NCI-H128 (cell line): ENCODE data around the gene DPYD.
"Not testable (repeated sequence)": the region's sequence is repeated elsewhere in the genome, so short reads cannot be mapped to it uniquely, and the experiment has no call there.

Experiments
- DNase-seq: peaks from one replicate; lab custom pipeline; 2025; ENCODE audit not compliant: unreplicated experiment; lab: John Stamatoyannopoulos, UW

The DPYD gene

DNA sequence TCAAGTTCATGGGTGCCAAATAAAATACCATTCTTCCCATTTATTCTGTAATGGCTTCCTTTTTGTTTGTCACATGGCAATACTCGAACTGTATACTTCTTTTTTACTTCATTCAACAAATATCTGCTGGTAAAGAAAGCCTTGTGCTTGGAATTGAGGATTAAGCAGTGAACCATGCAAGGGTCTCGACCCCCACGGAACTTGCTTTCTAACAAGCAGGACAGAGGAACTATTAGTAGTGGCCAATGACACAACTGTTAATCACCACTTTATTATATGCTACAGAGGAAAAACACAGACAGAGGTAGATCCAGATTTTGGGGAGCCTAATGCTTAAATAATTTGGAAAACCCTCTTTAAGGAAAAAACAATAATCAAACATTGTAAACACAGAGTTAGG is 542.2 kb downstream of the DPYD start:
- DNase-seq, result no peak

DNA sequence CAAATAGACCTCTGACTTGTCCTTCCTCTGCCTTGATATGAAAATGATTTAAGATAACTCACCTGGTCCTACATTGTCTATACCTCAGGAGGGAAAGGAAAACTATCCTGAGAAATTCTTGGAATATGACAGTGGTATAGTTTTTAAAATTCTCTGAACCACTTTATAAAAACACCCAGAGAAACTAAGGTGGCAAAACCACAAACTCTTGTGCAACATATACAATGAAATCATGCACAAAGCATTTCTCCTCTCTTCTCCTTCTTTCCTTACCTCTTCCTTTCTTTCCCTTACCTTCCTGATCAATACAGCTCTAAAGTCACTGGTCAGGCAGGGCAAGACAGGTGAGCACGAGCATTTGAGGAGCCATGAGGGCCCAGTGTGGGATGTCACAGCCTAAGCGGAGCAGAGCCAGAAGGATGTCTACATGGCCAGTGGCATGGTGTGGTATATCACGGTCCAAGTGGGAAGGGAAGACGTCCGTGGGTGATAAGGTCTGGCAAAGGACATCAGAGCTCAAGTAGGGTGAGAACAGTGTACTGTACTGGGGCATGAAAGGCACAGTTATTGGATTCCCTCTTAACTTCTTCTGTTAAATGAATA is 543.3 kb downstream of the DPYD start:
- DNase-seq, result no peak

DNA sequence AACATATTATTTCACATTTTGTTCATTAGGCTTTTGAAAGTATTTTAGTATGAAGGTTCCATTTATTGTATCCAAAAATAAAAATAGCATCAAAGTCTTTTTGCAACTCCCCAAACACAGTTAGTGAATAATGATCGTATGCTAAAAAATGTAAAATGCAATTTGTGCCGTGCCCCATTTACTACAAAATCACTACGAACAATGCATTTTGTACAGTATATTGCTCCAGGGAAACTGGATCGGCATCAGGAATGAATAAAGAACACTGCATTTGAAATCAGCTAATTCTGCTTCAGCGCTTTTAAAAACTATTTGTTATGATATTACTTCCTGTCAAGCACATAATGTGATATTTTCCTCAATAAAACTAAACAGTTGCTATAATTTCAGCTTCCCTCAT is 547.8 kb downstream of the DPYD start:
- no peak for DNase-seq

DNA sequence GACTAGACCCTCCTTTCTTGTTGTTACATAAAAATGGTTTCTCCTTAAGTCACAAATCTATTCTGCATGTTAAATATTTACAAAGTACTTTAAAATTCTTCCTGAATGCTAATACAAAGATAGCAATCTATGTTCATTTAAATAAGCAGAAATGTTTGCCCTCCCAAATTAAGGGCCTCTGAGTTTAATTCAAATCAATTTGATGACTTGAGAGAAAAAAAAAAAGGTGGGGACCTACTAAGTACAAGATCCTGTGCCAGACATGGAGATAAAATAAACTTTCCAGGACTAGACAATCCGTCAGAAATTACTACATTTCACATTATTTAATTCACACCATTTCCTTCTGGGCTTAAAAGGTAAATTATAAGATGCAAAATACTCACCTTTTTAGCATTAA is 548.3 kb downstream of the DPYD start:
- no peak for DNase-seq

DNA sequence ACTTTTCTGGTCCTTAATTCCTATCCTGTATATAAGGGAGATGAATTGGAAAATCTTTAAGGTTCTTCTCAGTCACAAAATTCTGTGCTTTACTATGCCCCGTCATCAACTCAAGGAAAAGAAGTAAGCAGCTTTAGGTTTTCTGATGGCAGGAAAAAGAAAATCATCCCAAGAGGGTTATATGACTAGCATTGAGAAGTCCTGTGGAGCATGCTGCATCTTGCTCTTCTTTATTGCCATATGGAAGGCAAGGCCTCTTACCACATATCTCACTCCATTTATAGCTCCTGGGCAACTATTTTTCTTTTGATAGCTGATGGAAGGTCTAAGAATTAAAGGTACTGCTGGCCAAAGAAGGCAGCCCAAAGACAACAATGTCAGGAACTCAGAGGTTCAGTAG is 552.5 kb downstream of the DPYD start:
- no peak for DNase-seq

DNA sequence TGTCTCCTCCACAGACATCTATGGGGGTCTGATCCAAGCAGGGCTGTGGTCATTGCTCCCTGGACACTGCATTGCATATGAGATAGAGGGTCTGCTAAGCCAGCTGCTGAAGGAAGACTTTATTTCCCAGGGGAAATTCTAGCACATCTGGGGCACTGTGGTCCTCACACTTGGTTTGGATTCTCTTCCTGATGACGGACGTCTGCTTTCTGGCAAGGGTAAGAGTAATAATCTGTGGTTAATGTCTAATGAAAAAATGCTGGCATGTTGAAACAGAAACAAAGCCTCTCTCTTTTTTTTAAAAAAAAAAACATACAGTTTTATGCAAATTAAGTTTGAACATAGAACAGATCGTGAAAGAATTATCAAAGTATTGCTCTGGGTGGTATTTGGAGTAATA is 553.9 kb downstream of the DPYD start:
- no peak for DNase-seq

DNA sequence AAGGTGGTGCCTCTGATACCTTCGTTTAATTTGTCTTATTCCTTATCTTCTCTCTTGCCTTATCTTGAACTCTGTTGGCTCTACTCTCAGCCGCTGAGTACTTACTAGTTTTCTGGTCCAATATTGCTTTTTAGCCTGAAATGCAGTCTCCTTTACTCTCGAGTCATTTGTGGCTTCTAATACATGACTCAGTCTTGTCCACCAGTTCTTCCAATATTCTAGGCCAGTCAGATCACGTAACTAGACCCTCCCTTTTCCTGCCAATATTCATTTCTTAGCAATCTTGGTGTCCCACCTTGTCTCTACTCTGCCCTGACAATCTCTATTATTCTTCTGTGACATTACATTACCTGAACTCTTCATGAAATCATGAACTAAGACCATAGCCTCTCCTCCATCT is 555.8 kb downstream of the DPYD start:
- DNase-seq, result no peak

DNA sequence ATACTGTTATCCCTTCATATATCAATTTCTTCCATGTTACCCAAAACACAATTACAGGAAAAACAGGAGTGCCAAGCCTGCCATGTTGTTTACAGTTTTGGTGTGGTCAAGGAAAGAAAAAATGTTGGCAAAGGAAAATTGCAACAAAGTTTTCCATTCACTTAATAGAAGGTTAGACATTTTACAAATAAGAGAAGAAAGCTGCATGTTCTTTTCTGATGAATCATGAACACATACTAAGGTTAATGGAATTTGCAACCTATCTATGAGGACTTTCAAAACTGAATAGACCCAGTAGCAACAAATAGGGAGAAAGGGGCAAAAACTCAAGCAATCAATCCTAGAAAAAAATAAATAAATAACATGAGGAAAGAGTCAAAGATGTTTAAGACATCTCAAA is 556.7 kb downstream of the DPYD start:
- DNase-seq, result no peak

DNA sequence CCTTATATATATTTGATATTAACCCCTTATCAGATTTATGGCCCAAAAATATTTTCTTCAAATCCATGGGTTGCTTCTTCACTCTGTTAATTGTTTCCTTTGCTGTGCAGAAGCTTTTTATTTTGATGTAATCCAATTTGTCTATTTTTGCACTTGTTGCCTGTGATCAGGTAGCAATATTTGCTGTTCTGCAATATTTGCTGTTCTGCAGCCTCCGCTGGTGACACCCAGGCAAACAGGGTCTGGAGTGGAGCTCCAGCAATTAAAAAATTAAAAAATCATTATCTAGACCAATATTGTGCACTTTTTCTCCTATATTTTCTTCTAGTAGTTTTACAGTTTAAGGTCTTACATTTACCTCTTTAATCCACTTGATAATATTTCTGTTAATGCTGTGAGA is 564.5 kb downstream of the DPYD start:
- no peak for DNase-seq

DNA sequence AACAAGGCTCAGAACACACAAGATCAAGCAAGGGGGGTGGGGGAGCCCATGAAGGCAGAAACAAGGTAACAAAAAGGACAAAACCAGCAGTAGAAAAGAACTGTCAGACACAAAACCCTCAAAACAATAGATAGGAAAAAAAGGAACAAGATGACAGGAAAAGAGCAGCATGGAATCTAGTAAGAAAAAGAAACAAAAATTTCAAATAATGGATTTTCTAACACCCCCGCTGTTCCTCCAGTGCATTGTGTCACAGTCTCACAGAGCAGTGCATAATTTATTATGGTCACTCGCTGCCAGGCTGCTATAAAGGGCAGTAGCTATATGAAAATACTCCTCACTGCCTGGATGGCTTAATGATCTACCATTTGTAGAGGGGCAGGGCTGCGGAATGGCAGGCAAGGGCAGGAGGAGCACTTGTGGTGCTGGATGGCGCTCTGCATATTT is 567.9 kb downstream of the DPYD start:
- DNase-seq, result no peak

DNA sequence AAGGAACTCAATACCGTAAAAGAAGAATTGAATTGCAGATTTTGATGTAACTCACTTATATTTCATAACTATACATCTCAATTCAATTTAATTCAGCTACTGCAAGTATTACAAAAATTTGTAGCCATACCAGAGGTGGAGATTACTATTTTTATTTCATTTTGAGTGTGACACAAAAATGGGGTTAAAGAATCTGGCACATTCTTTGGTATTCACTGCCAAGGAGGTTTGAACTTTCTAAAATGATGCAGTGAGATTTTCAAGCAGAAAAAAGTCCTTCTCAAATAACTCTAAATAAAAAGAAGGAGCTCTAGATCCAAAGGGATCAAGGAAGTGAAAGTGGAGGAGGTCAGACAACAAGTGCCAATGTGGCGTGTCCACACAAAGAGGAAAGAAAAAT is 569.0 kb downstream of the DPYD start:
- DNase-seq, result no peak

DNA sequence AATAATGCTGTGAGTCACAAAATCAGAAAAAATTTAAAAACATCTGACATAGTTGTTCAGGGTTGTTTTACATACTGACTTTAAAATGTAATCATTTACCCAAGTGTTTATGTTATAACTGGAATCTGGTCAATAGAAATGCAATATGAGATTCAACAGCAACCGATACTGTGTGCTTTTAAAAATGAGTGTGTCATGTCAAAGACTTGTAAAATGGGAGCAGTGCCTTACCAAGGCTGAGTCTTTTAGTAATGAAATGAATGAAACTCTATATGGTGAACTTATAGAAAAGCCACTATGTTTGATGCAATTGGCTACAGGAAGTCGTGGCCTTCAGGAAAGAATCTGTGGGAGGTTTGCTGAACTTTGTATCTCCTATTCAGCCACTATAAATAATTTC is 570.2 kb downstream of the DPYD start:
- no peak for DNase-seq

DNA sequence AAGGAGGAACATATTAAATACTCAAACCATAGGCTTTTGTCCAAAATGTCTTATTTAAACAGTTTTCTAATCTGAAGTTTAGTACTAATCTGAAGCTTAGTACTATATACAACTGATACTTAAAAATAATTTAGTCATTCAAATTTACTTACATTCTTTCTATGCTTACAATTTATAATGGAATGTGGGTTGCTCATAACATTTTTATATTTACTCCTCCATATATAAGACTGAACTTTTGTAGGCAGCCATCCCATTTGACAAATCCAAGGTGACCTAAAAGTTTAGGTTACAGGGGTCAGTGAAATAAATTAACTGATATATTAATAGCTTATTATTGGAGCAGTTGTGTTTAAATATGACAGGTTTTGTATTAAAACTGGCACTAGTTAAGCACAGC is 570.6 kb downstream of the DPYD start:
- DNase-seq, result no peak

DNA sequence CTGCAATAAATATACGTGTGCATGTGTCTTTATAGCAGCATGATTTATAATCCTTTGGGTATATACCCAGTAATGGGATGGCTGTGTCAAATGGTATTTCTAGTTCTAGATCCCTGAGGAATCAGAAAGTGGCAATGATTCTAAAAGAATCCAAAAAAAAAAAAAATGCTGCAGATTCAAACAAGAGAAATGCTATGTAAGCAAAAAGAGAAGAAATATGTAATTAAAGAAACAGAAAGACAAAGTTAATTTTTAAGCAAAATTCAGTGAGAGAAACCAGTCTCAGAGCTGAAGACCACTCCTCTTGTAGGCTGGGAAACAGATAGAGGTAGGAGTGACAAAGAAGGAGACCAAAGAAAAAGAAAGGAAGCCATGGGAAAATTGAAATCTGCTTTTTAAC is 571.0 kb downstream of the DPYD start:
- not testable (repeated sequence) for DNase-seq

DNA sequence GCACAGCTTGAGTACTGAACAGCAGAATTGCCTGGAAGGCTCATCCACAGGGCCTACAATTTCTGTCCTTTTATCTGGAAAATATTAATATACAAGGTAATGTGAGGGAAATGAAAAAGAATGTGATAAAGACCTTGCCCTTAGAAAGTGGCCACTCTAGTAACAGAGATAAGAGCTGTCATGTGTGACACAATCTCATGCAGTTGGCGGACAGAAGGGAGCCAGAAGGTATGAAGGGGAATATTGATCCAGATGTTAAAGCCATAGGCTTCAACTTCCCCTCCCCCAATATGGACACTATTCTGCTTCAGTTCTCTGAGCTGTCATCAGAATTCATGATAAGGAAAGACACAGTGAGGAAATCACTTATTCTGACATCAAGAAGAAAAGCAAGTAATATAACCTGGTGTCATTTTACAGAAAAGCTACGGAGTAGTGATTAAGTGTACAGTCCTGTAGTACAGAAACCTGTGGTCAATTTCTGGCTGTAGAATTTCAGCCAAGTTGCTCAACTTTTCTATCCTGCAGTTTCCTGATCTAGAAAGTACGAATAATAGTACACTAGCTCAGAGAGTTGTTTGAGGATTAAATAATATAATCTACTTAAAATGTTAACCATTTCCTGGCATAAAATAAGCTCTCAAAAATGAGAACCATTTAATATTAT is 572.1 kb downstream of the DPYD start:
- no peak for DNase-seq

DNA sequence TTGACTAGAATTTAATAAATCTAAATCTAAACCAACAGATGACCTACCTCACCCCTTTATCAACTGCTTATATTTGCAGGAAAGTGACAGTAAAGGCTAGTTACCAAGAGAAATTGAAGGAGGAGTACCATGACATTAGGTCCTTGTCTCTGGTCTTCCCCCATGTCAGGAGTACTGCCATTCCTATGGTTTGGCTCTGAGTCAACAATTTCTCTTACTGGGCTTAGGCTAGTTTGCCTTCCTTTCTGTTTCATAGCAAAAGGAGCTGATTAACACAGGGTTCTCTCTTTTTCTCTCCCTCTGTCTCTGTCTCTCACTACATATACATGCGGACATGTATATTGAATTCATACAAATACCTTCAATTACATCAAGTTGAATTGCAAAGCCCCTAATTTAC is 579.9 kb downstream of the DPYD start:
- no peak for DNase-seq

DNA sequence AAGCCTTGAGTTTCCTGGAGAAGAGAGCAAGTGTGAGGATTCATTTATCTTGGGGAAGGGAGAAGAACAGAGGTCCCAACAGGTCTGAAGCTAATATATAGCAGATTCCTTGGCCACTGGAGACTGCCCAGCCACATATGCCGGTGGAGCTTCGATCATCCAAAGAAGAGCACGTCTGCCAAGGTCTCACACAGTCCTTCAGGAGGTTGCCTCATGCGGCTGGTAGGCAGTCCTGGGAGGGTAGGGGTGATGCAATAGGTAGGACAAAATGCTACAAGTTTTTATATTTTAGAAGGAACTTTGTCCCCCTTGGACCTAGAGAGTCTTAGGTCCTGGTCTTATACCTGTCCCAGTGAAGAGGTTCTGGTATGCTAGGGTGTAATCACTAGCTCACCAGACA is 582.5 kb downstream of the DPYD start:
- no peak for DNase-seq

DNA sequence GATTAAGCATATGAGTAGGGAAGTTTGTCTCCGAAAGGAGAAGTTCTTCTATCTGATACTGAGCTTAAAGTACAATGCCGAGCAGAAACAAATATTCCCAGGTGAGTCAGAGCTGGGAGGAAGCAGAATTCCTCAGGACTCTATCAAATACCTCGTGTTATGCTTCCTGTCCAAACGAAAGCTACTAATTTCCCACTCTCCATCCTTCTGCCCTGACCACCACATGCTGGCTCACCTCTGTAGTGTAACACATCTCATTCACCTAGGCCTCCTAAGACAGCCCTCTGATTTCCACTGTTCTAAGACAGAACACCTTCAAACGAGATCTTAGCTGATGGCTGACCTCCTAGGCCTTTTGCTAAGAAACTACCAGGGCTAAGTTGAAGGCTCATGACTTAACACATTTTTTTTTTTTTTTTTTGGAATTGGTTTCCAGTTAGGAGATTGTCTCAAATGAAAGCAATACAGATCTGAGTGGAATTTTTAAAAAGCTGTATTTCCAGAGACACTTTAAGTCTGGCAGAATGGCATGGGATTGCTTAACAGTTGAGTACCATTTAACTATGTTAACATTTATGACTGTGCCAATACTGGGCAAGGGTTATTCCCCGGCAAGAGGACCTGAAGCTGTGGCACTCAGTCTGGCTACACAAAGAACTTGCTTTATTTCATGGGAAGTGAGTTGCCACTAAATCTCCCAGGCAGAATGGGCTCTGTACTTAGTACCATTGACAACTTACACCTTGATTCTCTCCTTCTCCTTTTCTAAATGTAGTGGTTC is 583.4 kb downstream of the DPYD start:
- DNase-seq, result no peak

DNA sequence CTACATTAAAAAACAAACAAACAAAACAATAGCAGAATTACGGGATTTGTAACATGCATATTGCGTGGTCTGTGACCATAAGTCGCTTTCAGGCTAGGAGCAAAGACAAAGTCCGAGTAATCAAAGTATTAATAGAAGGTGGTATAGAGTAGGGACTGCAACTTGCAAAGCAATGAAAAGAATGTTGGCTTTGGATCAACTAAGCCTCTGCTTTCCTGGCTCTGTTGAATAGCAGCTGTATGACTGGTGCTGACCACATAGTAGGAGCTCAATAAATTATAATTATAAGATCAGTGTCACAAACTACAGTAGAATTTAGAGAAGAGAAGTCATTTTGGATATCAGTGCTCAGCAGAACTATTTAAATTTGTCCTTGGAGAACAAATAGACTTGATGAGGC is 586.4 kb downstream of the DPYD start:
- DNase-seq, result no peak

DNA sequence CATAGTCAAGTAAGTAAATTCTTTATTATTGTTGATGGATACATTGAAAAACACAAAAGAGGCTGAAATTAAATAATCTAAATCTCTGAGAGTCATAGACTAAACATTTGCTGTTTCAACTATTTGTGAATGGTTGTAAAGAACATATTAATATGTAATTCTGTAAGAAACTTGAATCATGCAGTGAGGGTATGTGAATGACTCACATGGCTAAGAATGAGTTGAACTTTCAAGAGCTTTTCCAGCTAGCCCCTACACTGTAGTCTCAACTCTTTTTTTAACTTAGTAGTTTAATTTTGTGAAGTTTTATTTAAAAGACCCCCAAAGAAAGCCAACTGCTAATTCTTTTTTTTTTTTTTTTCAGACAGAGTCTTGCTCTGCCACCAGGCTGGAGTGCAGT is 588.1 kb downstream of the DPYD start:
- no peak for DNase-seq

DNA sequence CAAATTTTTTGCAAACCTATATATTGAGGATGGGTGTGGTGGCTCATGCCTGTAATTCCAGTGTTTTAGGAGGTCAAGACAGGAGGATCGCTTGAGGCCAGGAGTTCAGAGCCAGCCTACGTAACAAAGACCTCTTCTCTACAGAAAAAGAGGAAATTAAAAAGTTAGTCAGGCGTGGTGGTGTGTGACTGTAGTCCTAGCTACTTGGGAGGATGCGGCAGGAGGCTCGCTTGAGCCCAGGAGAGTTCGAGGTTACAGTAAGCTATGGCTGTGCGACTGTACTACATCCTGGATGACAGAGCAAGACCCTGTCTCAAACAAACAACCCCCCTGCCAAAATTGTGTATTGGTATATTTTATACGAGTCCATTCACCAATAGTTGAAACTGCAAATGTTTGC is 589.7 kb downstream of the DPYD start:
- no peak for DNase-seq

DNA sequence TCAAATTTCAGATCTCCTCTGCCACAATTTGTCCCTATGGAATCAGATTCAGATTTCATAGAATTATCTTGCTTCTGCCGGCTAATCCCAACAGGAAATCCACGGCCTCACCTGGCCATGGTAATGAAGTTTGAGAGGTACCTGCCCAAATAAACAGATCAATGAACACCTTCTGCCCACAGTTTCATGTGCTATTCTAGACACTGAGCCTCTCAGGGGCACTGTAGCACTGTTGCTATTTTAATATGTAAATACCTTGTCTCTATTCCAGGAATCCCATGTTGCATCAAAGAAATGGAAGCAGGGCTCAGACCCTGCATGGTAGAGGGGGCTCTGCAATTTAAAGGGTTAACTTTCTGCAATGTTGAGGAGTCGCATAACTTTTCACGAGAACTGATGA is 606.1 kb downstream of the DPYD start:
- DNase-seq, result no peak
